Keratinocyte (primary cell): ENCODE data around the gene MARCHF9. TPM values are rescaled to one million over a fixed set of nuclear protein-coding genes. Genes with fewer than 3 reads are reported as not detected.

Source experiments
- DNase-seq: peaks from one replicate; pipeline ENCODE4 v3.0.0-alpha.2; 2011; ENCODE audit warnings: low read depth, missing footprints, low spot score
- FAIRE-seq: peaks from 2 replicates; lab custom pipeline; 2011; peaks lifted over from hg19 to GRCh38; lab: Jason Lieb, UNC
- H2AFZ ChIP-seq: 2 replicates; pipeline ENCODE4 v1.6.0; 2012; ENCODE audit warnings: low read length, control low read depth, inconsistent platforms; ENCODE audit not compliant: control insufficient read depth
- H3K27ac ChIP-seq: 2 replicates; pipeline ENCODE4 v1.5.1; 2011; ENCODE audit warnings: low read length; ENCODE audit not compliant: control insufficient read depth, insufficient read depth
- H3K27me3 ChIP-seq: 3 replicates; pipeline ENCODE4 v1.6.0; 2011; ENCODE audit warnings: low read length; ENCODE audit not compliant: control insufficient read depth, insufficient read depth; ENCODE audit errors: extremely low read depth
- H3K36me3 ChIP-seq, 2 experiments: 2 replicates in 1 of 2; 3 replicates in 1 of 2; pipeline ENCODE4 v1.5.1; 2011; ENCODE audit warnings: low read length in 2 of 2, mild to moderate bottlenecking in 1 of 2; ENCODE audit not compliant: control insufficient read depth in 2 of 2, insufficient read depth in 2 of 2; ENCODE audit errors: extremely low read depth in 1 of 2
- H3K4me1 ChIP-seq: 3 replicates; pipeline ENCODE4 v1.5.1; 2011; ENCODE audit warnings: low read length; ENCODE audit not compliant: control insufficient read depth, insufficient read depth; ENCODE audit errors: extremely low read depth
- H3K4me2 ChIP-seq: 3 replicates; pipeline ENCODE4 v1.6.0; 2011; ENCODE audit warnings: low read depth, low read length; ENCODE audit not compliant: control insufficient read depth, insufficient read depth; ENCODE audit errors: extremely low read depth
- H3K4me3 ChIP-seq, 3 experiments: fragments of 200-600 bp in 1 of 3; sonication (generic) in 1 of 3; 2 replicates in 2 of 3; 3 replicates in 1 of 3; pipeline ENCODE4 v1.5.1; 2011 to 2016; ENCODE audit warnings: low read length in 3 of 3, mild to moderate bottlenecking in 3 of 3, control low read depth in 2 of 3, inconsistent platforms in 1 of 3, low read depth in 1 of 3, mixed read lengths in 1 of 3, mixed run types in 1 of 3, moderate library complexity in 1 of 3; ENCODE audit not compliant: control insufficient read depth in 2 of 3, insufficient read depth in 2 of 3; ENCODE audit errors: extremely low read depth in 1 of 3
- H3K79me2 ChIP-seq: 2 replicates; pipeline ENCODE4 v1.6.0; 2012; ENCODE audit warnings: low read length; ENCODE audit not compliant: control insufficient read depth, insufficient read depth
- H3K9ac ChIP-seq: 3 replicates; pipeline ENCODE4 v1.6.0; 2011; ENCODE audit warnings: low read length; ENCODE audit not compliant: control insufficient read depth, insufficient read depth; ENCODE audit errors: extremely low read depth
- H3K9me1 ChIP-seq: 3 replicates; pipeline ENCODE4 v1.6.0; 2011; ENCODE audit warnings: low read length; ENCODE audit not compliant: control insufficient read depth, insufficient read depth; ENCODE audit errors: extremely low read depth
- H3K9me3 ChIP-seq: 2 replicates; pipeline ENCODE4 v1.5.1; 2012; ENCODE audit warnings: low read depth, low read length; ENCODE audit not compliant: control insufficient read depth
- H4K20me1 ChIP-seq: 3 replicates; pipeline ENCODE4 v1.6.0; 2011; ENCODE audit warnings: low read length; ENCODE audit not compliant: control insufficient read depth, insufficient read depth; ENCODE audit errors: extremely low read depth
- EZH2 ChIP-seq: IDR thresholded peaks from one replicate; pipeline ENCODE4 v1.6.1; 2012; ENCODE audit warnings: inconsistent platforms, mild to moderate bottlenecking, low read length, moderate library complexity
- dilution Hi-C: fragments of 300-500 bp; cut with MboI; formaldehyde crosslinking; loops from one replicate; pipeline ENCODE4 v1.7.0; 2020; ENCODE audit warnings: low sequenced_read_pairs; ENCODE audit not compliant: extremely low pct_ligation_motif_present
- polyA plus RNA-seq, 5 experiments: library from polyadenylated mRNA; depleted of rRNA in 3 of 5; stranded (reverse) in 3 of 5; stranded (forward) in 1 of 5; unstranded in 1 of 5; fragments of >200 nt; gene quantifications; 1 replicate in 1 of 5; 2 replicates in 3 of 5; 3 replicates in 1 of 5; pipeline versions ENCODE4 v1.2.1 to v1.2.3, GENCODE V29; 2011 to 2012; ENCODE audit warnings: missing spikeins in 2 of 5, low read depth in 1 of 5, low replicate concordance in 1 of 5
- TF ChIP-seq, protein P1 (sequence below), 3 experiments: IDR thresholded peaks in 1 of 3; conservative IDR thresholded peaks in 1 of 3; optimal IDR thresholded peaks in 1 of 3; 2 replicates in 2 of 3; 3 replicates in 1 of 3; pipeline versions ENCODE3 to v1.5.1; 2011; ENCODE audit warnings: low read length in 3 of 3, mild to moderate bottlenecking in 3 of 3, moderate library complexity in 2 of 3, control low read depth in 1 of 3, inconsistent platforms in 1 of 3; ENCODE audit not compliant: insufficient read depth in 2 of 3; ENCODE audit errors: extremely low read depth in 1 of 3

MARCHF9 gene
- polyA plus RNA-seq, 1 donor (not counting 4 experiments of a cell fraction or from before 2014, with no cell fraction given): 10.9 TPM

DNA sequence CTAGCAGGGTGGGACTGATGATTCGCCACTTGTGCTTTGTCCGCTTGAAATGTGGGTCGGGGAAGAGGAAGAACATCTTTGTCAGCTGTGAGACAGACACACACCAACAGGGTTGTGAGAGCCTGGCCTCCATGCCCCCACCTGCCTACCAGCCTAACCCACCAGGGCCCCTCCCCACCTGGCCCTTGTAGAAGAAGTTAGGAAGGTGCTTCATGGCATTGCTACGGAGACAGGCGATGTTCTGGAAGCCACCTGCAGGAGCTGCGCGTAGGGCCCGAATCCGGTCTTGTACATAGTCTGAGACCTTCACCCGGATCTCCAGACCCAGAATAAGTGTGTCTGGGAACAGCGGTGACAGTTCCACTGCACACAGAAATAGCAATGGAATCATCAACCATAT, 14.7 kb downstream of the MARCHF9 start:
- Histone ChIP-seq H3K4me3 (no peak overlapping the region), H3K27ac (no peak overlapping the region), H3K36me3 (peaks cover 9 to 18% of the 10 kb centered on the region in 2 experiments), H3K79me2 (peaks cover 69% of the 10 kb centered on the region), H3K4me1 (peaks cover 23% of the 10 kb centered on the region), H2AFZ (no peak overlapping the region), H3K27me3 (no peaks in the 10 kb centered on the region), H3K9me3 (no peaks in the 10 kb centered on the region), H3K9ac (no peak overlapping the region), H3K9me1 (no peaks in the 10 kb centered on the region), H3K4me2 (no peak overlapping the region), H4K20me1 (no peaks in the 10 kb centered on the region)
- FAIRE-seq (no peak), DNase-seq (no peak)
- TF ChIP-seq, protein P1, sequence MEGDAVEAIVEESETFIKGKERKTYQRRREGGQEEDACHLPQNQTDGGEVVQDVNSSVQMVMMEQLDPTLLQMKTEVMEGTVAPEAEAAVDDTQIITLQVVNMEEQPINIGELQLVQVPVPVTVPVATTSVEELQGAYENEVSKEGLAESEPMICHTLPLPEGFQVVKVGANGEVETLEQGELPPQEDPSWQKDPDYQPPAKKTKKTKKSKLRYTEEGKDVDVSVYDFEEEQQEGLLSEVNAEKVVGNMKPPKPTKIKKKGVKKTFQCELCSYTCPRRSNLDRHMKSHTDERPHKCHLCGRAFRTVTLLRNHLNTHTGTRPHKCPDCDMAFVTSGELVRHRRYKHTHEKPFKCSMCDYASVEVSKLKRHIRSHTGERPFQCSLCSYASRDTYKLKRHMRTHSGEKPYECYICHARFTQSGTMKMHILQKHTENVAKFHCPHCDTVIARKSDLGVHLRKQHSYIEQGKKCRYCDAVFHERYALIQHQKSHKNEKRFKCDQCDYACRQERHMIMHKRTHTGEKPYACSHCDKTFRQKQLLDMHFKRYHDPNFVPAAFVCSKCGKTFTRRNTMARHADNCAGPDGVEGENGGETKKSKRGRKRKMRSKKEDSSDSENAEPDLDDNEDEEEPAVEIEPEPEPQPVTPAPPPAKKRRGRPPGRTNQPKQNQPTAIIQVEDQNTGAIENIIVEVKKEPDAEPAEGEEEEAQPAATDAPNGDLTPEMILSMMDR (optimal IDR thresholded peaks at IDR 0.05 in 1 of 3, IDR thresholded peaks at IDR 0.05 in 1 of 3, conservative IDR thresholded peaks at IDR 0.05 in 1 of 3; ENCODE audit: extremely low read depth in 1 of 3, insufficient read depth in 2 of 3, low read length in 3 of 3): no peak
- TF ChIP-seq EZH2: no peak
- dilution Hi-C loops: no loop called here

DNA sequence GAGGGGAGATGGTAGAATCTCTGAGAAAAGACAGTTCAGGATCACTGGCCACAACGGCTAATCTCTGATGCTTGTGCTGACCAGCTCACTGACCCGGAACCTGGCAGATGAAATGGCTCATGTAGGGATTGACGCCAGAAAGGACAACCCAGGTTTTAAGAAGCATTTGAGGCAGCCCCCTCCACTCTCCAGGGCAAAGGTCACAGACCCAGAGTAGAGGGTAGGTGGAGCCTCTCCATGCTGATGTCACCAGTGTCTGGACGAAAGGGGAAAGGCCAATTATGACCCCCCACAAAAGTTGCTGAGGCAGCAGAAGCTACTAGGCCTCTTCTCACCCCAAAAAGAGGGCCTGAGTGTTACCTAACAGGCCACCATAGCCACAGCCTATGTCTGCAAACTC, 15.8 kb downstream of the MARCHF9 start:
- Histone ChIP-seq H3K9ac (peak overlapping the region; percentile 98), H3K9me3 (no peaks in the 10 kb centered on the region), H3K27me3 (no peaks in the 10 kb centered on the region), H3K4me3 (no peak overlapping the region), H3K36me3 (peaks cover 12 to 20% of the 10 kb centered on the region in 2 experiments), H4K20me1 (no peaks in the 10 kb centered on the region), H3K9me1 (no peaks in the 10 kb centered on the region), H3K4me1 (peaks cover 23% of the 10 kb centered on the region), H3K79me2 (peaks cover 58% of the 10 kb centered on the region), H2AFZ (no peak overlapping the region), H3K4me2 (peak overlapping the region; percentile 98), H3K27ac (peak overlapping the region; percentile 32)
- dilution Hi-C loops: no loop called here
- TF ChIP-seq EZH2: no peak
- TF ChIP-seq, protein P1 (optimal IDR thresholded peaks at IDR 0.05 in 1 of 3, IDR thresholded peaks at IDR 0.05 in 1 of 3, conservative IDR thresholded peaks at IDR 0.05 in 1 of 3; ENCODE audit: extremely low read depth in 1 of 3, insufficient read depth in 2 of 3, low read length in 3 of 3): no peak
- FAIRE-seq (no peak), DNase-seq (no peak)
